Activated CD8-positive, alpha-beta memory T cell treated with anti-CD3 and anti-CD28 coated beads, Interleukin-2, amount 10 ng/mL, durations not matched to agents 7 days and 5 days (primary cell): ENCODE measurements around the gene RPL13A. TPM values are rescaled to one million over a fixed set of nuclear protein-coding genes. Genes with fewer than 3 reads are reported as not detected.

Experiments used
- ATAC-seq: fragments of 150-1000 bp; cut with Tn5 transposase; one replicate; pipeline ENCODE4 v1.10.0; 2021; ENCODE audit warnings: moderate library complexity
- CTCF ChIA-PET: fragments of 350-600 bp; sonication (Branson Sonifier 250); formaldehyde crosslinking; loops from one replicate; lab custom pipeline; 2021; ENCODE audit warnings: antibody characterized with exemption; lab: Charles Lee
- DNase-seq: peaks from one replicate; pipeline ENCODE4 v3.0.0-alpha.2; 2020
- H3K27ac Mint-ChIP-seq: one replicate; pipeline ENCODE4 v1.8.0; 2021; ENCODE audit warnings: mild to moderate bottlenecking, mixed read lengths
- H3K27me3 Mint-ChIP-seq: one replicate; pipeline ENCODE4 v1.8.0; 2021; ENCODE audit warnings: mixed read lengths
- H3K36me3 Mint-ChIP-seq: one replicate; pipeline ENCODE4 v1.8.0; 2021; ENCODE audit warnings: mild to moderate bottlenecking, mixed read lengths
- H3K4me1 Mint-ChIP-seq: one replicate; pipeline ENCODE4 v1.8.0; 2021; ENCODE audit warnings: mixed read lengths
- H3K4me3 Mint-ChIP-seq: one replicate; pipeline ENCODE4 v1.8.0; 2021; ENCODE audit warnings: mild to moderate bottlenecking, moderate library complexity, mixed read lengths
- H3K9me3 Mint-ChIP-seq: one replicate; pipeline ENCODE4 v1.8.0; 2022; ENCODE audit warnings: low read depth, mixed read lengths
- total RNA-seq, 2 experiments: library from RNA; stranded (reverse); gene quantifications; one replicate each; pipeline ENCODE4 v1.2.3, GENCODE V29; 2021

The RPL13A gene
- total RNA-seq, 2 experiments from 2014 or later, result 2,143 to 2,523 TPM

DNA sequence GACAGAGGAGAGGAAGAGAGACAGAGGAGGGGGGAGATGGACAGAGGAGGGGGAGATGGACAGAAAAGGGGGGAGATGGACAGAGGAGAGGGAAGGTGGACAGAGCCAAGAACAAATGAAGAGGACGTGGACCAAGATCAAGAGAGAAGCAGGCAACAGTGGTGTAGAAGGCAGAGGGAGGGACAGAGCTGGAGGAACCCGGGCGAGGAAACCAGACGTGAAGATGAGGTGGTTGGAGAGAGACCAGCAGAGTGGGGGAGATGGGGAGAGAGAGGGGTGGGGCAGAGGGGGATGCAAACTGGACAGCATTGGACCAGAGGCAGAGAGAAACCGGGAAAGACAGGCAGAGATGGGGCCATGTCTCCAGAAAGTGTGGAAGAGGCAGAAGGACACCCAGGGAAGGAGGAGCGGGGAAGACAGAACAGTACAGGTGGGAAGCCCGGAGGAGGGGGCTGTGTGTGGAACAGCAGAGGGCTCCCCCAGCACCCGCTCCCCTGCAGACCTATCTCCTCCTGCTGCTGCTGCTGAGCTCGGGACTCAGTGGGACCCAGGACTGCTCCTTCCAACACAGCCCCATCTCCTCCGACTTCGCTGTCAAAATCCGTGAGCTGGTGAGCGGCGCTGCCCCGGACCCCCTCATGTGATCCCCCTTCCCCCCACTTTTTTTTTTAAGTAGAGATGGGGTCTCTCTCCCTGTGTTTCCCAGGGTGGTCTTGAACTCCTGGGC is 12.1 kb upstream of the RPL13A start:
- H3K4me1 Mint-ChIP-seq, result peaks cover 44% of the 10 kb centered on the region
- H3K4me3 Mint-ChIP-seq, result peak overlapping the region; percentile 87
- peak; percentile 2 for ATAC-seq
- no peak for DNase-seq
- H3K36me3 Mint-ChIP-seq, result peaks cover 14% of the 10 kb centered on the region
- CTCF ChIA-PET, result interaction anchor here (0.6 to 2.8 kb wide), 22 partner anchors 10 to 209 kb away, joined by 3 to 19 read pairs (median 4); partner anchors contain the start of genes GFY, NOSIP, PIH1D1 and PRRG2
- peak overlapping the region; percentile 85 for H3K27ac Mint-ChIP-seq
- no peaks in the 10 kb centered on the region for H3K27me3 Mint-ChIP-seq
- no peaks in the 10 kb centered on the region for H3K9me3 Mint-ChIP-seq

DNA sequence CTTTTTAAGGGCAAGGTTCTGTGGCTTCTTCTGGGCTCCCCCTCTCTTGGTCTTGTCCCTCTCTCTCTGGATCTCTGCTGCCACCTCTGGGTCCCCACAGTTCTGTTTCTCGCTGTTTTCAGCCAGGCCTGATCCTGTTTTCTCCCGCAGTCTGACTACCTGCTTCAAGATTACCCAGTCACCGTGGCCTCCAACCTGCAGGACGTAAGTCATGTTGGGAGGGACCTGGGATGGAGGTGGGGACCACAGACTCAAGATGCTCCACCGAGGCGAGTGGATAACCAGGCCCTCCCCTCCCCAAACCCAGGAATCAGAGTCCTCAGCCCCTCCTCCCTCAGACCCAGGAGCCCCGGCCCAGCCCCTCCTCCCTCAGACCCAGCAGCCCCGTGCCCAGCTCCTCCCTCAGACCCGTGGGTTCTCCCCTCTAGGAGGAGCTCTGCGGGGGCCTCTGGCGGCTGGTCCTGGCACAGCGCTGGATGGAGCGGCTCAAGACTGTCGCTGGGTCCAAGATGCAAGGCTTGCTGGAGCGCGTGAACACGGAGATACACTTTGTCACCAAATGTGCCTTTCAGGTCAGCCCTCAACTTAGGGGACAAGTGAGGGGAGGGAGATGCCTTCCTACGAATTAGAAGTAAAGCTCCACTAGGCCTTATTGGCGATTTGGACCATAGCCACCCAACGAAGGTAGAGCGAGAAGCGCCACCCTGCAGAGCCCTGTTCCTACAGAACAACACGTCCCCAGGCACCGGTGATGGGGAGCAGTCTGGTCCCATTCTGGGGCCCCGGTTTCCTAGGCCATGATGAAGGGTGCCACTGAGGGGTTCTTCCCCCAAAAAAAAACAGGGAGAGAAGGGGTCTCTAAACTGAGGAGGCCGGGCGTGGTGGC is 11.2 kb upstream of the RPL13A start:
- ATAC-seq, result peak; percentile 52

DNA sequence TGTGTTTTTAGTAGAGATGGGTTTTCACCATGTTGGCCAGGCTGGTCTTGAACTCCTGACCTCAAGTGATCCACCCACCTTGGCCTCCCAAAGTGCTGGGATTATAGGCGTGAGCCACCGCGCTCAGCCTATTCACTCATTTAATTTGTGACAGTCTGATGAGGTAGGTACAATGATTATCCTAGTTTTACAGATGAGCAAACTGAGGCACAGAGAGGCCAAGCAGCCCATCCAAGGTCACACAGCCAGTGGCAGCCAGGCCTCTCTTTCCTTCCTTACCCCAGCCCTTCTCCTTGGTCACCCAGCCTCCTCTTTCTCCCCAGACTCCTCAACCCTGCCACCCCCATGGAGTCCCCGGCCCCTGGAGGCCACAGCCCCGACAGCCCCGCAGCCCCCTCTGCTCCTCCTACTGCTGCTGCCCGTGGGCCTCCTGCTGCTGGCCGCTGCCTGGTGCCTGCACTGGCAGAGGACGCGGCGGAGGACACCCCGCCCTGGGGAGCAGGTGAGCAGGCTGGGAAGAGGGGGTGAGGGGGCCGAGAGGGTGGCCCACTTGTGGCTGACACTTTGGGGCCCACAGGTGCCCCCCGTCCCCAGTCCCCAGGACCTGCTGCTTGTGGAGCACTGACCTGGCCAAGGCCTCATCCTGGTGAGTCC is 7.3 kb upstream of the RPL13A start:
- Mint-ChIP-seq H3K4me1 (peaks cover 16% of the 10 kb centered on the region), H3K27me3 (no peaks in the 10 kb centered on the region)

More for the DNA sequence above, 11.2 kb upstream of the RPL13A start:
- Mint-ChIP-seq H3K9me3 (no peaks in the 10 kb centered on the region), H3K4me3 (peak overlapping the region; percentile 87), H3K4me1 (peaks cover 36% of the 10 kb centered on the region), H3K27me3 (no peaks in the 10 kb centered on the region), H3K36me3 (peaks cover 17% of the 10 kb centered on the region), H3K27ac (peak overlapping the region; percentile 85)
- DNase-seq, result peak; percentile 86
- CTCF ChIA-PET, result interaction anchor here (0.6 to 2.8 kb wide), 32 partner anchors 9 to 371 kb away, joined by 3 to 19 read pairs (median 4); partner anchors contain the start of genes GFY, NOSIP, PIH1D1 and PRRG2

DNA sequence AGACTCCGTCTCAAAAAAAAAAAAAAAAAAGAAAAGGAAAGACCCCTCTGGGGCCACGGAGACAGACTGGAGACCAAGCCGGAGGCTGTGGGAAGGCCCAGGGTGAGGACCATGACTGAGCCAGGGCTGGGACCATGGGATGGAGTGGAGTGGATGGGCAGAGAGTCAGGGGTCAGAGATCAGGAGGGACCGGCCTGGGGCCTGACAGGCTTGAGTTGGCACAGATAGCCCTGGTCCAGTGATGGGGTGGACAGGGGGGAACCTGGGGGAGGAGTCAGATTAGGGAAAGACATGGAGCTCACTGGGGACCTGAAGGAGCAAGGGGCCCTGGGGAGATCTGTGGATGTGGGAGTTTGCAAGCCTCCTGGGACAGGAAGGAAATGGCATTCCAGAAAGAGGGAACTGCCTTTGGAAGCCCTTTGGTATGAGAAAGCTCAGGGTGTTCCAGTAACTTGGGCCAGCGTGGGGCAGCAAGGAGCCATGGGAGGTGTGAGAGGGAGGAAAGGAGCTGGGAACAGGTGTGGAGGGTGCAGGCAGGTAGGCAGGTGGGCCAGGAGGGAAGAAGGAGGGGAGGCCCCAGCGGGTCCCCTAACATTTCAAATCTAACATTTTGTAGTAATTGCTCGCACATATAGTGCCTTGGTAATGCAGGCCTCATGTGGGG is 6.3 kb upstream of the RPL13A start:
- ATAC-seq (no peak), DNase-seq (no peak)
- CTCF ChIA-PET, result interaction anchor here (1.4 to 1.5 kb wide), 2 partner anchors 15 to 90 kb away, joined by 3 to 4 read pairs; partner anchors contain the start of gene RPS11
- no peaks in the 10 kb centered on the region for H3K27me3 Mint-ChIP-seq
- no peaks in the 10 kb centered on the region for H3K9me3 Mint-ChIP-seq
- H3K4me1 Mint-ChIP-seq, result peaks cover 12% of the 10 kb centered on the region
- peaks cover 24% of the 10 kb centered on the region for H3K36me3 Mint-ChIP-seq
- H3K27ac Mint-ChIP-seq, result peak overlapping the region; percentile 43
- H3K4me3 Mint-ChIP-seq, result no peak overlapping the region

More for the DNA sequence above, 7.3 kb upstream of the RPL13A start:
- H3K36me3 Mint-ChIP-seq, result peaks cover 25% of the 10 kb centered on the region
- no peak overlapping the region for H3K4me3 Mint-ChIP-seq
- H3K27ac Mint-ChIP-seq, result no peak overlapping the region
- CTCF ChIA-PET, result interaction anchor here (1.5 kb wide), 1 partner anchor 16 kb away, joined by 4 read pairs; the partner anchor contains the start of gene RPS11
- no peaks in the 10 kb centered on the region for H3K9me3 Mint-ChIP-seq
- ATAC-seq, result no peak
- no peak for DNase-seq

DNA sequence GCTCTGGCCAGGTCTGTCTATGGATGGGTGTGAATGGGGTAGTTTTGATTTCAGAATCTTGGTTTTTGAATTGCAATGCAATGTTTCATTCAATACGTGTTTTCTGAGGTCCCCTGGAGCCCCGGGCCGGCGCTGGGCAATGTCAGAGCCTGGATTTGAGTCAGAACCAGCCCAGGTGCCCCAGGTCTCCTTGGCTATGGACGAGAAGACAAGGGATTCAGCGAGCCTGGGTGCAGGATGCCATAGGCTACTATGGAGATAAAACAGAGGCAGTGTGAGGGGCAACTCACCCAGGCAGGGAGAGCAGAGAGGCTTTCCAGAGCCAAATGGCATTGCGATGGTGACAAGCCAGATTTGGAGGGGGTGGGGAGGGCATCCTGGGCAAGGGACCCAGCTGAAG is 1.2 kb upstream of the RPL13A start:
- no peak for DNase-seq
- H3K4me1 Mint-ChIP-seq, result peaks cover 35% of the 10 kb centered on the region
- no peak for ATAC-seq
- no peak overlapping the region for H3K4me3 Mint-ChIP-seq
- CTCF ChIA-PET, result interaction anchor here (0.6 to 3.2 kb wide), 2 partner anchors 10 to 13 kb away, joined by 3 to 14 read pairs; partner anchors contain the start of gene FLT3LG
- H3K36me3 Mint-ChIP-seq, result peaks cover 62% of the 10 kb centered on the region
- H3K27ac Mint-ChIP-seq, result peak overlapping the region; percentile 65
- no peaks in the 10 kb centered on the region for H3K27me3 Mint-ChIP-seq
- no peaks in the 10 kb centered on the region for H3K9me3 Mint-ChIP-seq

DNA sequence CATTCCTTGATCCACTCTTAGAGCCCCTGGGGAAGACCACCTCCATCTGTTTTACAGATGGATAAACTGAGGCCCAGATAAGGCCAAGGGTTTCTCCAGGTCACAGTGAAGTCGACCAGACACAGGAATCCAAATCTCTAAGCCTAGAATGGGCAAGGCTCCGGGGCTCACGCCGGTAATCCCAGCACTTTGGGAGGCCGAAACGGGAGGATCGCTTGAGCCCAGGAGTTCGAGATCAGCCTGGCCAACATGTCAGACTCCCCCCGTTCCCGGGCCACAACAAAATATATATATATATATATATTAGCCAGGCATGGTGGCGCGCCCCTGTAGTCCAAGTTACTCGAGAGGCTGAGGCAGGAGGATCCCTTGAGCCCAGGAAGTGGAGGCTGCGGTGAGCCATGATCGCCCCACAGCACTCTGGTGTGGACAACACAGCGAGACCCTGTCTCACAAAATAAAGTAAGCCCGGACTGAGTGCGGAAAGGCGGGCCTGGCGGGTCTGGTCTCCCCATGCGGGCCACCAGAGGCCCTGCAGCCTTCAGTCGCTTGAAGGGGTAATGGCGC is 615 bp upstream of the RPL13A start:
- Mint-ChIP-seq H3K36me3 (peaks cover 64% of the 10 kb centered on the region), H3K27me3 (no peaks in the 10 kb centered on the region), H3K9me3 (no peaks in the 10 kb centered on the region), H3K4me3 (peak overlapping the region; percentile 98), H3K4me1 (peaks cover 40% of the 10 kb centered on the region), H3K27ac (peak overlapping the region; percentile 94)
- no peak for DNase-seq
- CTCF ChIA-PET, result interaction anchor here (1.4 to 3.2 kb wide), 4 partner anchors 11 to 60 kb away, joined by 3 to 19 read pairs (median 13); no protein-coding TSS in a partner anchor
- ATAC-seq, result no peak

DNA sequence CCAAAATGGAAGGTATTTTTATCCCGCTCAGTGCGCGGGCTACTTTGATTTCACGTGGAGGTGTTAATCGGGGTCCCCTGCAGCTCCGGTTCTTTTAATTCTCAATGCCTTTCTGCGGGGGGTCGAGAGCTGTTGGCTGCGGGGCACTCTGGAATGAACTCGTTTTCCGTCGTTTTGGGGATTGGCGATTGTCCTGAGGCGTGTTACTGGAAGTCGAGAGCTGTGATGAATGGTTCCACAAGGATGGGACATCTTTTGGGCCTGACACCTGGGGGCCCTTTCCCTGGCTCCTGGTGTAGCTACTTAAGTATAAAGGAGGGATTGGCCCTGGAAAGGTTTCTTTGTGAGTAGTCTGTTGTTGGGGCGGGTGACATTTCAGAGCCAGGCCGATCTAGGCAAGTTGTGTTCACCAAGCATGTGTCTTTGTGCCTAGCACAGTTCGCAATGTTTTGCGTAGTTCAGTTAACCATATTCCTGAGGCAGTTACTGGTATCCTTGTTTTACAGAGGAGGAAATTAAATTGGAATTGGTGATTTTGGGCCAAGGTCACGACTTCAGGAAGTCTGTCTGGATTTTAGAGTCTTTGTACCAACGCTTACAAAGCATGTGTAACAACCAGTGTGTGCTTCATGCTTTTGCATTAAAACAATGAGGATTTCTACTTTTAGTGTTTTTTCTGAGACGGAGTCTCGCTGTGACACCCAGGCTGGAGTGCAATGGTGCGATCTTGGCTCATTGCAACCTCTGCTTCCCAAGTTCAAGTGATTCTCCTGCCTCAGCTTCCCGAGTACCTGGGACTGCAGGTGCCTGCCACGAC is 846 bp downstream of the RPL13A start:
- Mint-ChIP-seq H3K4me1 (peaks cover 54% of the 10 kb centered on the region), H3K9me3 (no peaks in the 10 kb centered on the region), H3K36me3 (peaks cover 75% of the 10 kb centered on the region), H3K27ac (peak overlapping the region; percentile 94), H3K27me3 (no peaks in the 10 kb centered on the region), H3K4me3 (peak overlapping the region; percentile 98)
- DNase-seq (no peak), ATAC-seq (no peak)
- CTCF ChIA-PET, result interaction anchor here (0.9 to 3.0 kb wide), 10 partner anchors 8 to 191 kb away, joined by 3 to 19 read pairs (median 6); partner anchors contain the start of genes PRMT1, PRR12, RPS11 and SCAF1

DNA sequence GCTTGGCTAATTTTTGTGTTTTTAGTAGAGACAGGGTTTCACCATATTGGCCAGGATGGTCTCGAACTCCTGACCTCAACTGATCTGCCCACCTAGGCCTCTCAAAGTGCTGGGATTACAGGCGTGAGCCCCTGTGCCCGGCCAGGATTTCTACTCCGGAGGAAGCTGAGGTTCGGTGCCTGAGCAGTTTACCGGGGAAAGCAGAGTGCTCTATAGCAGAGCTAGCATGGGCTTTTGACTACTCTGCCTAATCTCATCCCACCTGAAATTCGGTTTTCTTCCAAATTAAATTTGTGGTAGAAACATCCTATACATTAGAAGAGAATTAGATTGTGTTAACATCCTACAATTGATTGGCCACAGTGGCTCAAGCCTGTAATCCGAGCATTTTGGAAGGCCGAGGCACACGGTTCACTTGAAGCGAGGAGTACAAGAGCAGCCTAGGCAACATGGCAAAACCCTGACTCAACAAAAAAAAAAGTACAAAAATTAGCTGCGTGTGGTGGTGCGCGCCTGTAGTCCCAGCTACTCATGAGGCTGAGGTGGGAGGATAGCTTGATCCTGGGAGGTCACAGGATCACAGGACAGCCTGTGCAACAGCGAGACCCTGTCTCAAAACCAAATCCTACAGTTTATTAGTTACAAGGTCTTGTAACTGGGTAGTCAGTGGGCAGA is 1.6 kb downstream of the RPL13A start:
- H3K9me3 Mint-ChIP-seq, result no peaks in the 10 kb centered on the region

DNA sequence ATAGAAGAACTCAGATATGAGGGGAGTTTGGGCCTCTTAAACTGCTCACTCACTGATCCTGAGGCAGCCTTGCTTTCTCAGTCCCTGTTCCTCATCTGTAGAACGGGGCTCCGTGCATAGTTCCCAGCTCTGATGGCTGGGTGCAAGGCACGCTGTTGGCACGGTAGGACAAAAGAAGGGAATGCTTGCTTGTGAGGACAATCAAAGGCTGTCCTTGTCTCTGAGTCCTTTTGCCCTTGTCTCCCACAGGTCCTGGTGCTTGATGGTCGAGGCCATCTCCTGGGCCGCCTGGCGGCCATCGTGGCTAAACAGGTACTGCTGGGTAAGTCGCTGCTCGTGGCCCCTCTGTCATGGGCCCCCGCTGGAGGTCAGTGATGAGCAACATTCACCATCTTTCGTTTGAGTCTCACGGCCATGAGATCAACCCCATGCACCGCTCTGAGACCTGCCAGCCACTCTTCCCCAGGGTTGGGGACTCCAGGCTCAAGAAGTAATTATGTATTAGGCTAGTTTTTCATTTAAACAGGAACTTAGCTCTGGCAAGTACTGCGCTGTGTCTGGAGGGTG is 2.3 kb downstream of the RPL13A start:
- Mint-ChIP-seq H3K27ac (peak overlapping the region; percentile 94), H3K9me3 (no peaks in the 10 kb centered on the region), H3K4me3 (peak overlapping the region; percentile 98), H3K4me1 (peaks cover 57% of the 10 kb centered on the region), H3K27me3 (no peaks in the 10 kb centered on the region), H3K36me3 (peaks cover 75% of the 10 kb centered on the region)
- CTCF ChIA-PET, result interaction anchor here (0.9 to 3.0 kb wide), 9 partner anchors 14 to 189 kb away, joined by 3 to 19 read pairs (median 6); partner anchors contain the start of genes FLT3LG, NOSIP and SCAF1
- peak; percentile 77 for DNase-seq
- peak; percentile 16 for ATAC-seq

More for the DNA sequence above, 1.6 kb downstream of the RPL13A start:
- Mint-ChIP-seq H3K4me3 (peak overlapping the region; percentile 98), H3K4me1 (peaks cover 58% of the 10 kb centered on the region), H3K27ac (peak overlapping the region; percentile 94), H3K27me3 (no peaks in the 10 kb centered on the region), H3K36me3 (peaks cover 75% of the 10 kb centered on the region)
- CTCF ChIA-PET, result interaction anchor here (0.9 to 3.0 kb wide), 10 partner anchors 8 to 190 kb away, joined by 3 to 19 read pairs (median 6); partner anchors contain the start of genes NOSIP, PRMT1, RPS11 and SCAF1
- no peak for ATAC-seq
- DNase-seq, result no peak

DNA sequence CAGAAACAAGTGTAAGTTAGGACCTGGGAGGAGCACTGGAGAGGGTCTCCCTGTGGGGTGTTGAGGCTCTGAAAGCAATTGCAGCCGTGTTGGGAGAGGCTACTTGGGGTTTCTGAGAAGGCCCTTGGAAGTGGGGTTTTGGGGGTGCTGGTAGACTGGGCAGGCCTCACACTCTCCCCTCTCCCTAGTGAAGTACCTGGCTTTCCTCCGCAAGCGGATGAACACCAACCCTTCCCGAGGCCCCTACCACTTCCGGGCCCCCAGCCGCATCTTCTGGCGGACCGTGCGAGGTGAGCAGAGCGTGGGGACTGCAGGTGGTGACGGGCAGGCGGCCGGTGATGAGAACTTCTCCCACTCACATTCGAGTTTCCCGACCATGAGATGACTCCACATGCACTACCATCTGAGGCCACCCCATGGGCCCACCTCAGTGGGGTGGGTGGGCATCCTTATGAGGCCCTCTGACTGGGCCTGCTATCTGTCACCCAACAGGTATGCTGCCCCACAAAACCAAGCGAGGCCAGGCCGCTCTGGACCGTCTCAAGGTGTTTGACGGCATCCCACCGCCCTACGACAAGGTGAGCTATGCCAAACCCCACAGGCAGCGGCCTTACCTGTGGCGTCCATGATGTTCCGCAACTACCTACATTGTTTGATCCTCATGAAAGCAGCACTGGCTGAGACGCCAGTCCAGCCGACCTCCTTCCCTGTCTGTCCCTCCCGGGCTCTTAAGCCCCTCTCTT is 3.0 kb downstream of the RPL13A start:
- CTCF ChIA-PET, result interaction anchor here (1.0 to 2.0 kb wide), 4 partner anchors 15 to 189 kb away, joined by 4 to 6 read pairs (median 6); partner anchors contain the start of genes FLT3LG and NOSIP
- no peaks in the 10 kb centered on the region for H3K27me3 Mint-ChIP-seq
- ATAC-seq, result no peak
- DNase-seq, result peak; percentile 66
- no peaks in the 10 kb centered on the region for H3K9me3 Mint-ChIP-seq
- H3K4me3 Mint-ChIP-seq, result peak overlapping the region; percentile 98
- H3K27ac Mint-ChIP-seq, result peak overlapping the region; percentile 94
- H3K4me1 Mint-ChIP-seq, result peaks cover 62% of the 10 kb centered on the region
- H3K36me3 Mint-ChIP-seq, result peaks cover 75% of the 10 kb centered on the region
